Ascending aorta (tissue), 2 donors: ENCODE data around the gene APLF. TPM values are rescaled to one million over a fixed set of nuclear protein-coding genes. Genes with fewer than 3 reads are reported as not detected.
"Not testable (repeated sequence)": the region's sequence is repeated elsewhere in the genome, so short reads cannot be mapped to it uniquely, and the experiment has no call there.

Experiments
- DNase-seq, 2 donors: peaks; one replicate each; pipeline ENCODE4 v3.0.0-alpha.2; 2019; ENCODE audit warnings: low spot score in 2 of 2
- H3K27ac ChIP-seq, 2 donors: fragments of 200-600 bp; sonication (generic); one replicate each; pipeline ENCODE4 v1.5.1; 2016 to 2017; ENCODE audit warnings: mild to moderate bottlenecking in 1 of 2
- H3K27me3 ChIP-seq: fragments of 200-600 bp; sonication (generic); one replicate; pipeline ENCODE4 v1.5.1; 2017
- H3K36me3 ChIP-seq, 2 donors: fragments of 200-600 bp; sonication (generic); one replicate each; pipeline ENCODE4 v1.5.1; 2016
- H3K4me1 ChIP-seq, 2 donors: fragments of 200-600 bp; sonication (generic); one replicate each; pipeline ENCODE4 v1.5.1; 2016 to 2017; ENCODE audit warnings: mild to moderate bottlenecking in 1 of 2
- H3K4me3 ChIP-seq, 2 donors: fragments of 200-600 bp; sonication (generic); one replicate each; pipeline ENCODE4 v1.5.1; 2016 to 2017; ENCODE audit warnings: mild to moderate bottlenecking in 1 of 2
- H3K9me3 ChIP-seq, 2 donors: fragments of 200-600 bp; sonication (generic); one replicate each; pipeline ENCODE4 v1.5.1; 2016
- intact Hi-C: fragments of 100-400 bp; cut with DNase I; formaldehyde crosslinking; loops from one replicate; pipeline ENCODE4 v1.15.1; 2023
- total RNA-seq: library from RNA; depleted of rRNA; stranded (reverse); fragments of >200 nt; gene quantifications from one replicate; pipeline ENCODE4 v1.1.0, GENCODE V29; 2016
- TF ChIP-seq, protein P1 (sequence below), 3 experiments: fragments of 200-600 bp in 2 of 3; fragments of 450-650 bp in 1 of 3; sonication (generic) in 2 of 3; IDR thresholded peaks; one replicate each; pipeline ENCODE4 v1.5.1; 2016 to 2019; ENCODE audit warnings: antibody characterized with exemption in 3 of 3, mild to moderate bottlenecking in 1 of 3, moderate library complexity in 1 of 3

Gene APLF
- total RNA-seq, 1 donor from 2014 or later: 2.8 TPM

DNA sequence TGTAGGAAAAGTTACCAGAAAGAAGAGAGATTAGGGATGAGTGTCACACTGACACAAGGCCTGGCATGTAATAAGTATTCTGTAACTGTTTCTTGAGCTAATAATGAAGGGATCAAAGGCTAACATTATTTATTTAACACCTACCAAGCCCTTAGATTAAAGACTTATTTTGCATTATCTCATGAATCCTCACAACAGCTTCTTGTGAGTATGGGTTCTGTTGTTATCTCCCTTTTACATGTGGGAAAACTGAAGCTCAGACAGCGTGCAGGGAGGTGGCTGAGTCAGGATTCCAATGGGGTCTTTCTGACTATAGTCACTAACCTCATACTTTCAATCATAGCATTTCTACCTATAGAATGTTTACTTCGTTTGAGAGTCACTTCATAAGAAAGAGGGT is 97.0 kb downstream of the APLF start:
- DNase-seq: no peak
- no peak overlapping the region for H3K27ac ChIP-seq
- TF ChIP-seq, protein P1, sequence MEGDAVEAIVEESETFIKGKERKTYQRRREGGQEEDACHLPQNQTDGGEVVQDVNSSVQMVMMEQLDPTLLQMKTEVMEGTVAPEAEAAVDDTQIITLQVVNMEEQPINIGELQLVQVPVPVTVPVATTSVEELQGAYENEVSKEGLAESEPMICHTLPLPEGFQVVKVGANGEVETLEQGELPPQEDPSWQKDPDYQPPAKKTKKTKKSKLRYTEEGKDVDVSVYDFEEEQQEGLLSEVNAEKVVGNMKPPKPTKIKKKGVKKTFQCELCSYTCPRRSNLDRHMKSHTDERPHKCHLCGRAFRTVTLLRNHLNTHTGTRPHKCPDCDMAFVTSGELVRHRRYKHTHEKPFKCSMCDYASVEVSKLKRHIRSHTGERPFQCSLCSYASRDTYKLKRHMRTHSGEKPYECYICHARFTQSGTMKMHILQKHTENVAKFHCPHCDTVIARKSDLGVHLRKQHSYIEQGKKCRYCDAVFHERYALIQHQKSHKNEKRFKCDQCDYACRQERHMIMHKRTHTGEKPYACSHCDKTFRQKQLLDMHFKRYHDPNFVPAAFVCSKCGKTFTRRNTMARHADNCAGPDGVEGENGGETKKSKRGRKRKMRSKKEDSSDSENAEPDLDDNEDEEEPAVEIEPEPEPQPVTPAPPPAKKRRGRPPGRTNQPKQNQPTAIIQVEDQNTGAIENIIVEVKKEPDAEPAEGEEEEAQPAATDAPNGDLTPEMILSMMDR (IDR thresholded peaks at IDR 0.05): no peak
- H3K36me3 ChIP-seq: no peaks in the 10 kb centered on the region
- no peak overlapping the region for H3K4me3 ChIP-seq
- intact Hi-C loops: no loop called here
- H3K4me1 ChIP-seq: no peaks in the 10 kb centered on the region
- no peaks in the 10 kb centered on the region for H3K9me3 ChIP-seq
- no peaks in the 10 kb centered on the region for H3K27me3 ChIP-seq

DNA sequence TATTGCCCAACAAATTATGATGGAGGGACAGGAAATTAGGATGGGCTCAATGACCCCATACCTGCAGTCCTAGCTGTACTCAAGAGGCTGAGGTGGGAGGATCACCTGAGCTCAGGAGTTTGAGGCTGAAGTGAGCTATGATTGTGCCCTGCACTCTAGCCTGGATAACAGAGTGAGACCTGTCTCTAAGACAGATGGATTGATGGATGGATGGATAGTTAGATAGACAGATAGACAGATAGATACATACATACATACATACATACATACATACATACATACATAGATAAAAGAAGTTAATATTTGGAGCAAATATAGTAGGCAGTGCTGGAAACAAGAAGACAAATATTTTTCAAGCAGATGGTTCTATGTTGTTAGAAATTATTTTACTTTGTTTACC is 97.9 kb downstream of the APLF start:
- Histone ChIP-seq H3K4me3 (no peak overlapping the region), H3K4me1 (no peaks in the 10 kb centered on the region), H3K36me3 (no peaks in the 10 kb centered on the region), H3K27me3 (no peaks in the 10 kb centered on the region), H3K27ac (no peak overlapping the region), H3K9me3 (no peaks in the 10 kb centered on the region)
- intact Hi-C loops: no loop called here
- DNase-seq: no peak
- TF ChIP-seq, protein P1 (IDR thresholded peaks at IDR 0.05): no peak

DNA sequence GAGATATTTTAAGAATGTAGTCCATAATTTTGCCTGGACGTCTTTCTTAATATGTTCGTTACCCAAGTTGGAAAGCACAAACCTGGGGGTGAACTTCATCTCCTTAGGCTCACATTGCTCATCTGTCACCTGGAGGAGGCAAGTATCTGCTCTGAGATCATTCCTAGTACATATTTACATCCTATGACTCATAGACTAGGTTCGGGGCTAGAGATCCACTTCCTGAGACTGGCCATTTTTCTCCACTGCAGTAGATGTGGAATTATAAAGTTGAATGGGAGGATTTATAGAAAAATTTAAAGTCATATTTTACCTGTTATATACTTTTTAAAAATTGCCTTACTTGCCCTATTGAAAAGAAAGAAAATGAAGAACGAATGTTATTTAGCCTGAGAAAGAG is 98.5 kb downstream of the APLF start:
- intact Hi-C loops: no loop called here
- no peak for DNase-seq
- Histone ChIP-seq H3K36me3 (no peaks in the 10 kb centered on the region), H3K4me1 (no peaks in the 10 kb centered on the region), H3K27me3 (no peaks in the 10 kb centered on the region), H3K4me3 (no peak overlapping the region), H3K9me3 (no peaks in the 10 kb centered on the region), H3K27ac (no peak overlapping the region)
- TF ChIP-seq, protein P1 (IDR thresholded peaks at IDR 0.05): no peak

DNA sequence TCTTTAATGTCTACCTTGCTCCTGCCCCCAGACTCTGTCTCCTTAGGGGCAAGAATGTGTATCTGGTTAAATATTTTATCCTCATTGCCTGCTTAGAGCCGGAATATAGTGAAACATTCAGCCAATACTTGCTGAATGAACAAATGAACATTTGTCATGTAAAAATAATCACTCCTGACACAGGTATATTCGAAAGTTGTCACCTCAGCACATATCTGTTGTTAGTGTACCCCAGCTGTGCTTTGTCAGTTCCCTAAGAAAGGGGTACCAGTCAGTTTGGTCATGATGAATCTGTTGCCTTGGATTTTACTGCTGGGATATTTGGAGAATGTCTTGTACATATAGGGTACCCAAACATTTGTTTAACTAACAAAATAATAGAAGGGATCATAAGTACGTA is 99.0 kb downstream of the APLF start:
- intact Hi-C loops: no loop called here
- Histone ChIP-seq H3K36me3 (no peaks in the 10 kb centered on the region), H3K4me1 (no peaks in the 10 kb centered on the region), H3K4me3 (no peak overlapping the region), H3K27ac (no peak overlapping the region), H3K27me3 (no peaks in the 10 kb centered on the region), H3K9me3 (no peaks in the 10 kb centered on the region)
- no peak for DNase-seq
- TF ChIP-seq, protein P1 (IDR thresholded peaks at IDR 0.05): no peak

DNA sequence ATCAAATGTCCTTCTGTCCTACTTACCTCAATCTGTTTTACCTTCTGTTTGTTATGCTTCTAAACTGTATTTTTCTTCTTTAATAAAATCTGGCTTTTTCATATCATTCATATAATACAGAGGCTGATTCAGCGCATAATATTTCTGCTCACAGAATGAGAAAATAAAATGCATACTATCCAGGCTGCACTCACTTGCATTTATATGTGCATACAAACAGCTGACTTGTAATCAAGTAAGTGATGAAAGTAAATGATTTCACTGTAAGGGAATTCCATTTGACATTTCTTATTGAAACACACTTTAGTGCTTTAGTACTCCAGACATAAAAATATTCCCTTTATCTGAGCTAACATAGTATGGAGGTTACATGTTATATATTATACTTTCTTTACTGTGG is 100.7 kb downstream of the APLF start:
- Histone ChIP-seq H3K9me3 (no peaks in the 10 kb centered on the region), H3K4me3 (no peak overlapping the region), H3K4me1 (no peaks in the 10 kb centered on the region), H3K36me3 (no peaks in the 10 kb centered on the region), H3K27ac (no peak overlapping the region), H3K27me3 (no peaks in the 10 kb centered on the region)
- no peak for DNase-seq
- intact Hi-C loops: no loop called here
- TF ChIP-seq, protein P1 (IDR thresholded peaks at IDR 0.05): no peak

DNA sequence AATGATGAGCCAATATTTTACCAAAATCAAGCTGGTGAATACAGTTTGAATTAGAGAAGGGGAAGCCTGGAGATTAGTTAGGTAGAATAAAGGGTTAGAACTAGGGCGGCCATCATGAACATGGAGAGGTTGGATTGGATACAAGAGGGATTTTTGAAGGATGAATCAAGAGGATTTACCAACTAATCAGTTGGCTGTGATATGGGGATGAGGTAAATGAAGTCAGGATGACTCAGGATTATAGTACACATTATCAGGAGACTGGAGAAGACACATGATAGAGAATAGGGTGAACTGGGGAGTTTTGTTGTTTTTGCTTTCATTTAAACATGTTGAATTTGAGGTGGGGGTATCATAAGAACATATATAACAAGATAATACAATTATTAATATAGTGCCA is 102.2 kb downstream of the APLF start:
- Histone ChIP-seq H3K4me1 (no peaks in the 10 kb centered on the region), H3K4me3 (no peak overlapping the region), H3K9me3 (no peaks in the 10 kb centered on the region), H3K36me3 (no peaks in the 10 kb centered on the region), H3K27me3 (no peaks in the 10 kb centered on the region), H3K27ac (no peak overlapping the region)
- intact Hi-C loops: no loop called here
- TF ChIP-seq, protein P1 (IDR thresholded peaks at IDR 0.05): no peak
- DNase-seq: no peak

DNA sequence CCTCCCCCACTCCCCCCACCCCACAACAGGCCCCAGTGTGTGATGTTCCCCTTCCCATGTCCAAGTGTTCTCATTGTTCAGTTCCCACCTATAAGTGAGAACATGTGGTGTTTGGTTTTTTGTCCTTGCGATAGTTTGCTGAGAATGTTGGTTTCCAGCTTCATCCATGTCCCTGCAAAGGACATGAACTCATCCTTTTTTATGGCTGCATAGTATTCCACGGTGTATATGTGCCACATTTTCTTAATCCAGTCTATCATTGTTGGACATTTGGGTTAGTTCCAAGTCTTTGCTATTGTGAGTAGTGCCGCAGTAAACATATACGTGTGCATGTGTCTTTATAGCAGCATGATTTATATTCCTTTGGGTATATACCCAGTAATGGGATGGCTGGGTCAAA is 103.0 kb downstream of the APLF start:
- intact Hi-C loops, H3K4me3 ChIP-seq: not testable (repeated sequence)

More for the DNA sequence above, 103.0 kb downstream of the APLF start:
- not testable (repeated sequence) for H3K4me1 ChIP-seq, H3K27ac ChIP-seq, H3K36me3 ChIP-seq, DNase-seq, H3K27me3 ChIP-seq, H3K9me3 ChIP-seq
